Neural cell (in vitro differentiated cells): ENCODE measurements around the gene JADE2.

ENCODE experiments used
- EP300 ChIP-seq: fragments of 450-650 bp; conservative IDR thresholded peaks from 2 replicates; pipeline ENCODE4 v1.6.1; 2014; ENCODE audit warnings: antibody characterized with exemption, mild to moderate bottlenecking, moderate library complexity; ENCODE audit not compliant: poor library complexity, severe bottlenecking
- TF ChIP-seq, protein P1 (sequence below): fragments of 450-650 bp; IDR thresholded peaks from 2 replicates; pipeline ENCODE4 v1.5.1; 2014; ENCODE audit warnings: antibody characterized with exemption, mild to moderate bottlenecking, moderate library complexity; ENCODE audit not compliant: poor library complexity, severe bottlenecking

DNA sequence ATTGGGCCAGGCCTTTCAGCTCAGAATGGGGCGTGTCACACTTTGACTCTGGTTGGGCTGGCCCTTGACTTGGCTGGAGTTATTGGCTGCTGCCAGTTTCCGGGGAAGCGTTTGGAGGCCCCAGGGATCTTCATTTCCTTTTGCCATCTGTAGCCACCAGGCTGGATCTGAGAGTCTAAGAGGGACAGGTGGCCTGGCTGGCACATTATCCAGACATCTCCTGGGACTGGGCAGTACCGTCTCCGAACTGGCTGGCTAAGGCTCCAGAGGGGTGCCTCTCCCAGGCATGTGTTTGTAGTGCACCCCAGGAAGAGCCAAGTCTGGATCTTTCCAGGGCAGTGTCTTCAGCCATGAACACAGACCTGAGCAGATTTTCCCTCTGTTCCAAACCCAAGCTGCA, 9.7 kb upstream of the JADE2 start:
- TF ChIP-seq, protein P1, sequence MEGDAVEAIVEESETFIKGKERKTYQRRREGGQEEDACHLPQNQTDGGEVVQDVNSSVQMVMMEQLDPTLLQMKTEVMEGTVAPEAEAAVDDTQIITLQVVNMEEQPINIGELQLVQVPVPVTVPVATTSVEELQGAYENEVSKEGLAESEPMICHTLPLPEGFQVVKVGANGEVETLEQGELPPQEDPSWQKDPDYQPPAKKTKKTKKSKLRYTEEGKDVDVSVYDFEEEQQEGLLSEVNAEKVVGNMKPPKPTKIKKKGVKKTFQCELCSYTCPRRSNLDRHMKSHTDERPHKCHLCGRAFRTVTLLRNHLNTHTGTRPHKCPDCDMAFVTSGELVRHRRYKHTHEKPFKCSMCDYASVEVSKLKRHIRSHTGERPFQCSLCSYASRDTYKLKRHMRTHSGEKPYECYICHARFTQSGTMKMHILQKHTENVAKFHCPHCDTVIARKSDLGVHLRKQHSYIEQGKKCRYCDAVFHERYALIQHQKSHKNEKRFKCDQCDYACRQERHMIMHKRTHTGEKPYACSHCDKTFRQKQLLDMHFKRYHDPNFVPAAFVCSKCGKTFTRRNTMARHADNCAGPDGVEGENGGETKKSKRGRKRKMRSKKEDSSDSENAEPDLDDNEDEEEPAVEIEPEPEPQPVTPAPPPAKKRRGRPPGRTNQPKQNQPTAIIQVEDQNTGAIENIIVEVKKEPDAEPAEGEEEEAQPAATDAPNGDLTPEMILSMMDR = no peak
- no peak for TF ChIP-seq EP300
